Left lung (tissue), 10 donors: ENCODE measurements around the gene HOXC9. TPM values are rescaled to one million over a fixed set of nuclear protein-coding genes. Genes with fewer than 3 reads are reported as not detected.

Experiments used
- ATAC-seq: fragments of 200-7000 bp; cut with Tn5 transposase; one replicate; pipeline ENCODE4 v1.9.1; 2020; ENCODE audit warnings: moderate library complexity
- DNase-seq, 4 donors: peaks; one replicate each; pipeline ENCODE4 v3.0.0-alpha.2; 2013 to 2020
- H3K27ac ChIP-seq, 2 donors: fragments of 200-600 bp; sonication (generic) in 1 of 2; one replicate each; pipeline versions ENCODE4 v1.5.0 to v1.8.0; 2020 to 2021
- H3K27me3 ChIP-seq, 2 donors: fragments of 200-600 bp; sonication (generic) in 1 of 2; one replicate each; pipeline versions ENCODE4 v1.5.0 to v1.8.0; 2020 to 2021
- H3K36me3 ChIP-seq, 2 donors: fragments of 200-600 bp; sonication (generic) in 1 of 2; one replicate each; pipeline versions ENCODE4 v1.5.0 to v1.8.0; 2020 to 2021
- H3K4me1 ChIP-seq, 2 donors: fragments of 200-600 bp; one replicate each; pipeline ENCODE4 v1.8.0; 2021
- H3K4me3 ChIP-seq, 2 donors: fragments of 200-600 bp; sonication (generic) in 1 of 2; one replicate each; pipeline versions ENCODE4 v1.5.0 to v1.8.0; 2020 to 2021; ENCODE audit warnings: mild to moderate bottlenecking in 1 of 2
- H3K9me3 ChIP-seq, 2 donors: fragments of 200-600 bp; sonication (generic) in 1 of 2; one replicate each; pipeline versions ENCODE4 v1.5.0 to v1.8.0; 2020 to 2021
- CTCF ChIP-seq, 2 donors: fragments of 200-600 bp; sonication (generic) in 1 of 2; IDR thresholded peaks; one replicate each; pipeline versions ENCODE4 v1.5.0 to v1.8.0; 2021; ENCODE audit warnings: antibody characterized with exemption in 2 of 2
- intact Hi-C, 2 donors: fragments of 100-400 bp; cut with DNase I; formaldehyde crosslinking; loops; one replicate each; pipeline versions ENCODE4 v1.11.2 to v1.14.2; 2022
- polyA plus RNA-seq, 6 donors: library from polyadenylated mRNA; unstranded; fragments of 120-200 nt; gene quantifications; one replicate each; pipeline ENCODE4 v1.2.1, GENCODE V29; 2013; ENCODE audit not compliant: insufficient read length in 6 of 6
- total RNA-seq, 2 donors: library from RNA; stranded (reverse); fragmentation: NEBNext Ultra II Directional; extraction: Animal tissue kit (Norgen Biotek cat#: 25700); gene quantifications; one replicate each; pipeline ENCODE4 v1.2.1, GENCODE V29; 2021
- donor health status: DM: no; HTN: yes; CAD: no.
- donor health status: DM: no; HTN: no; CAD: no.

The HOXC9 gene
- total and polyA plus RNA-seq, 8 donors: 0.30 to 0.91 (median 0.58) TPM; not detected in 1

GRCh38 chr12:54004063-54004840, 4.3 kb downstream of the HOXC9 start:
- Histone ChIP-seq H3K27me3 (peaks cover 93 to 98% of the 10 kb centered on the region in 2 donors), H3K4me1 (peaks cover 11 to 26% of the 10 kb centered on the region in 2 donors)
- intact Hi-C loops: loop anchor here in 1 of 2 donors (10.0 kb wide), 1 partner anchor 191 kb away; no protein-coding TSS in a partner anchor

GRCh38 chr12:54004841-54005530, 5.0 kb downstream of the HOXC9 start:
- Histone ChIP-seq H3K27ac (no peak overlapping the region), H3K4me3 (no peak overlapping the region), H3K27me3 (peaks cover 93 to 98% of the 10 kb centered on the region in 2 donors), H3K36me3 (no peaks in the 10 kb centered on the region), H3K9me3 (no peaks in the 10 kb centered on the region), H3K4me1 (peaks cover 10 to 30% of the 10 kb centered on the region in 2 donors)
- intact Hi-C loops: loop anchor here (5.0 to 10.0 kb wide), 2 partner anchors 190 to 197 kb away; no protein-coding TSS in a partner anchor
- DNase-seq (no peak), ATAC-seq (no peak)
- no peak for TF ChIP-seq CTCF (IDR thresholded peaks at IDR 0.05)

More at GRCh38 chr12:54004063-54004840, 4.3 kb downstream of the HOXC9 start:
- Histone ChIP-seq H3K9me3 (no peaks in the 10 kb centered on the region), H3K27ac (no peak overlapping the region), H3K36me3 (no peaks in the 10 kb centered on the region), H3K4me3 (no peak overlapping the region)
- DNase-seq (no peak), ATAC-seq (no peak)
- no peak for TF ChIP-seq CTCF (IDR thresholded peaks at IDR 0.05)

GRCh38 chr12:54005531-54005852, 5.5 kb downstream of the HOXC9 start:
- ATAC-seq (no peak), DNase-seq (no peak)
- H3K4me3 ChIP-seq: no peak overlapping the region

GRCh38 chr12:54005853-54006558, 6.0 kb downstream of the HOXC9 start:
- DNase-seq: peak; percentile 82 to 97 (median 86)
- Histone ChIP-seq H3K9me3 (no peaks in the 10 kb centered on the region), H3K4me3 (peak overlapping the region; percentile 17 to 25), H3K36me3 (no peaks in the 10 kb centered on the region), H3K4me1 (peaks cover 6 to 23% of the 10 kb centered on the region in 2 donors), H3K27me3 (peaks cover 93 to 98% of the 10 kb centered on the region in 2 donors), H3K27ac (no peak overlapping the region)
- peak; percentile 92 to 98 for TF ChIP-seq CTCF (IDR thresholded peaks at IDR 0.05)
- peak; percentile 97 for ATAC-seq
- intact Hi-C loops: loop anchor here (5.0 to 10.0 kb wide), 2 partner anchors 189 to 196 kb away; no protein-coding TSS in a partner anchor

More at GRCh38 chr12:54005531-54005852, 5.5 kb downstream of the HOXC9 start:
- no peaks in the 10 kb centered on the region for H3K36me3 ChIP-seq
- H3K27me3 ChIP-seq: peaks cover 93 to 98% of the 10 kb centered on the region in 2 donors
- no peak overlapping the region for H3K27ac ChIP-seq
- no peaks in the 10 kb centered on the region for H3K9me3 ChIP-seq
- no peak for TF ChIP-seq CTCF (IDR thresholded peaks at IDR 0.05)
- intact Hi-C loops: loop anchor here (5.0 to 10.0 kb wide), 2 partner anchors 189 to 197 kb away; no protein-coding TSS in a partner anchor
- H3K4me1 ChIP-seq: peaks cover 6 to 25% of the 10 kb centered on the region in 2 donors
